Activated CD8-positive, alpha-beta memory T cell treated with anti-CD3 and anti-CD28 coated beads for 24 hours (primary cell): ENCODE results near the gene UNC45B.
"Not testable (repeated sequence)": the region's sequence is repeated elsewhere in the genome, so short reads cannot be mapped to it uniquely, and the experiment has no call there.

Experiments used
- DNase-seq: peaks from one replicate; pipeline ENCODE4 v3.0.0-alpha.2; 2020

Gene UNC45B

GRCh38 chr17:35224436-35224835 is 76.8 kb downstream of the UNC45B start:
- DNase-seq, result no peak

GRCh38 chr17:35227546-35227945 is 79.9 kb downstream of the UNC45B start:
- DNase-seq, result no peak

GRCh38 chr17:35229638-35230037 is 82.0 kb downstream of the UNC45B start:
- DNase-seq, result no peak

- not testable (repeated sequence) for DNase-seq
Measured at GRCh38 chr17:35234315-35234714, 86.7 kb downstream of the UNC45B start.

- no peak for DNase-seq
Measured at GRCh38 chr17:35235289-35235688, 87.7 kb downstream of the UNC45B start.

GRCh38 chr17:35235917-35236316 is 88.3 kb downstream of the UNC45B start:
- no peak for DNase-seq

- DNase-seq, result no peak
Measured at GRCh38 chr17:35236821-35237220, 89.2 kb downstream of the UNC45B start.

- no peak for DNase-seq
Measured at GRCh38 chr17:35238821-35239220, 91.2 kb downstream of the UNC45B start.
